Esophagus squamous epithelium (tissue), 5 donors: Measurements from ENCODE around the gene EXOSC7. TPM values are rescaled to one million over a fixed set of nuclear protein-coding genes. Genes with fewer than 3 reads are reported as not detected.
"Not testable (repeated sequence)": the region's sequence is repeated elsewhere in the genome, so short reads cannot be mapped to it uniquely, and the experiment has no call there.

Experiments
- DNase-seq: peaks from one replicate; lab custom pipeline; 2025; lab: John Stamatoyannopoulos, UW
- H3K27ac ChIP-seq, 4 donors: fragments of 200-600 bp; sonication (generic); one replicate each; pipeline ENCODE4 v1.5.1; 2016 to 2019; ENCODE audit warnings: mild to moderate bottlenecking in 1 of 4
- H3K27me3 ChIP-seq, 4 donors: fragments of 200-600 bp; sonication (generic); 1 replicate in 3 of 4; 2 replicates in 1 of 4; pipeline versions ENCODE4 v1.5.1 to v1.6.0; 2017 to 2021; ENCODE audit warnings: antibody characterized with exemption in 1 of 4
- H3K36me3 ChIP-seq, 3 donors: fragments of 200-600 bp; sonication (generic); one replicate each; pipeline ENCODE4 v1.5.1; 2016 to 2019
- H3K4me1 ChIP-seq, 3 donors: fragments of 200-600 bp; sonication (generic); one replicate each; pipeline ENCODE4 v1.5.1; 2017 to 2019
- H3K4me3 ChIP-seq, 4 donors: fragments of 200-600 bp; sonication (generic); 1 replicate in 3 of 4; 2 replicates in 1 of 4; pipeline ENCODE4 v1.5.1; 2016 to 2019; ENCODE audit warnings: mild to moderate bottlenecking in 2 of 4, moderate library complexity in 1 of 4
- H3K9me3 ChIP-seq, 3 donors: fragments of 200-600 bp; sonication (generic); one replicate each; pipeline ENCODE4 v1.5.1; 2016 to 2019
- CTCF ChIP-seq, 6 experiments: fragments of 450-650 bp in 4 of 6; fragments of 200-600 bp in 2 of 6; sonication (generic) in 2 of 6; IDR thresholded peaks; one replicate each; pipeline ENCODE4 v1.5.1; 2016 to 2019; ENCODE audit warnings: antibody characterized with exemption in 6 of 6, mild to moderate bottlenecking in 4 of 6, moderate library complexity in 4 of 6
- POLR2A ChIP-seq, 4 donors: fragments of 450-650 bp; IDR thresholded peaks; one replicate each; pipeline ENCODE4 v1.6.1; 2017; ENCODE audit warnings: antibody characterized with exemption in 4 of 4, mild to moderate bottlenecking in 4 of 4, moderate library complexity in 3 of 4
- WGBS, 2 donors: methylation state at CpG; one replicate each; pipeline ENCODE4 v1.1.5; 2018; 5-methylcytosine and 5-hydroxymethylcytosine counted together
- intact Hi-C: fragments of 100-400 bp; cut with DNase I; formaldehyde crosslinking; loops from one replicate; pipeline ENCODE4 v1.15.0; 2022
- total RNA-seq, 4 donors: library from RNA; depleted of rRNA; stranded (reverse); fragments of >200 nt; gene quantifications; one replicate each; pipeline ENCODE4 v1.1.0, GENCODE V29; 2016
- donor health status: DM: yes; HTN: yes; CAD: no.

The EXOSC7 gene
- total RNA-seq, 4 donors from 2014 or later, result 28.8 to 59.9 (median 47.6) TPM

GRCh38 chr3:45043728-45044299, 67.8 kb downstream of the EXOSC7 start:
- Histone ChIP-seq H3K4me1 (peaks cover 0 to 32% (median 21%) of the 10 kb centered on the region in 3 donors), H3K9me3 (no peaks in the 10 kb centered on the region), H3K36me3 (no peaks in the 10 kb centered on the region), H3K27me3 (no peaks in the 10 kb centered on the region), H3K4me3 (no peak overlapping the region), H3K27ac (peak overlapping the region in 3 of 4 donors; percentile 15 to 55 (median 47))
- WGBS, 2 donors, result 13 to 30% methylated on average over 2 of the region's 2 CpGs
- DNase-seq, result no peak
- peak in 5 of 6 experiments; percentile 10 to 36 (median 20) for TF ChIP-seq CTCF (IDR thresholded peaks at IDR 0.05)
- TF ChIP-seq POLR2A (IDR thresholded peaks at IDR 0.05), result no peak
- intact Hi-C loops, result loop anchor here (5.0 kb wide), 1 partner anchor 168 kb away; no protein-coding TSS in a partner anchor

- 17 to 31% methylated on average over 3 of the region's 4 CpGs for WGBS, 2 donors
- DNase-seq, result no peak
- Histone ChIP-seq H3K4me3 (no peak overlapping the region), H3K36me3 (no peaks in the 10 kb centered on the region), H3K4me1 (peaks cover 0 to 23% (median 11%) of the 10 kb centered on the region in 3 donors), H3K9me3 (no peaks in the 10 kb centered on the region), H3K27me3 (peaks cover 0 to 4% (median 0%) of the 10 kb centered on the region in 4 donors), H3K27ac (no peak overlapping the region)
- intact Hi-C loops, result no loop called here
- TF ChIP-seq POLR2A (IDR thresholded peaks at IDR 0.05), result no peak
- no peak for TF ChIP-seq CTCF (IDR thresholded peaks at IDR 0.05)
Measured at GRCh38 chr3:45048244-45048643, 72.2 kb downstream of the EXOSC7 start.

- Histone ChIP-seq H3K4me1 (peaks cover 0 to 20% (median 6%) of the 10 kb centered on the region in 3 donors), H3K9me3 (no peaks in the 10 kb centered on the region), H3K36me3 (no peaks in the 10 kb centered on the region), H3K27me3 (peaks cover 0 to 4% (median 0%) of the 10 kb centered on the region in 4 donors), H3K27ac (no peak overlapping the region), H3K4me3 (no peak overlapping the region)
- no peak for DNase-seq
- 87 to 90% methylated on average over 4 of the region's 4 CpGs for WGBS, 2 donors
- TF ChIP-seq CTCF (IDR thresholded peaks at IDR 0.05) (no peak), POLR2A (IDR thresholded peaks at IDR 0.05) (no peak)
- intact Hi-C loops, result no loop called here
Measured at GRCh38 chr3:45049807-45050206, 73.8 kb downstream of the EXOSC7 start.

- WGBS, 2 donors, result 92% methylated on average over 4 of the region's 6 CpGs; no CpG with 5 or more reads in 1 of the 2 donors
- no peak for TF ChIP-seq POLR2A (IDR thresholded peaks at IDR 0.05)
- TF ChIP-seq CTCF (IDR thresholded peaks at IDR 0.05), result no peak
- H3K4me3 ChIP-seq, result no peak overlapping the region
- peaks cover 0 to 39% (median 15%) of the 10 kb centered on the region in 3 donors for H3K4me1 ChIP-seq
- H3K36me3 ChIP-seq, result no peaks in the 10 kb centered on the region
- intact Hi-C loops, result no loop called here
- H3K27ac ChIP-seq, result no peak overlapping the region
- no peaks in the 10 kb centered on the region for H3K9me3 ChIP-seq
- no peak for DNase-seq
- H3K27me3 ChIP-seq, result peaks cover 0 to 4% (median 0%) of the 10 kb centered on the region in 4 donors
Measured at GRCh38 chr3:45051685-45052084, 75.6 kb downstream of the EXOSC7 start.

GRCh38 chr3:45053805-45054195, 77.8 kb downstream of the EXOSC7 start:
- intact Hi-C loops, DNase-seq, H3K36me3 ChIP-seq, H3K27me3 ChIP-seq, H3K9me3 ChIP-seq, H3K4me3 ChIP-seq: not testable (repeated sequence)
- peak overlapping the region in 1 of 4 donors; percentile 68 for H3K27ac ChIP-seq
- 13 to 22% methylated on average over 1 of the region's 1 CpG for WGBS, 2 donors
- H3K4me1 ChIP-seq, result peaks cover 0 to 38% (median 28%) of the 10 kb centered on the region in 3 donors
